ENCODE results near the gene CMKLR1. TPM values are rescaled to one million over a fixed set of nuclear protein-coding genes. Genes with fewer than 3 reads are reported as not detected.

The CMKLR1 gene
- total and polyA plus RNA-seq, 2 experiments from 2014 or later: 0.06 TPM; not detected in 1

DNA sequence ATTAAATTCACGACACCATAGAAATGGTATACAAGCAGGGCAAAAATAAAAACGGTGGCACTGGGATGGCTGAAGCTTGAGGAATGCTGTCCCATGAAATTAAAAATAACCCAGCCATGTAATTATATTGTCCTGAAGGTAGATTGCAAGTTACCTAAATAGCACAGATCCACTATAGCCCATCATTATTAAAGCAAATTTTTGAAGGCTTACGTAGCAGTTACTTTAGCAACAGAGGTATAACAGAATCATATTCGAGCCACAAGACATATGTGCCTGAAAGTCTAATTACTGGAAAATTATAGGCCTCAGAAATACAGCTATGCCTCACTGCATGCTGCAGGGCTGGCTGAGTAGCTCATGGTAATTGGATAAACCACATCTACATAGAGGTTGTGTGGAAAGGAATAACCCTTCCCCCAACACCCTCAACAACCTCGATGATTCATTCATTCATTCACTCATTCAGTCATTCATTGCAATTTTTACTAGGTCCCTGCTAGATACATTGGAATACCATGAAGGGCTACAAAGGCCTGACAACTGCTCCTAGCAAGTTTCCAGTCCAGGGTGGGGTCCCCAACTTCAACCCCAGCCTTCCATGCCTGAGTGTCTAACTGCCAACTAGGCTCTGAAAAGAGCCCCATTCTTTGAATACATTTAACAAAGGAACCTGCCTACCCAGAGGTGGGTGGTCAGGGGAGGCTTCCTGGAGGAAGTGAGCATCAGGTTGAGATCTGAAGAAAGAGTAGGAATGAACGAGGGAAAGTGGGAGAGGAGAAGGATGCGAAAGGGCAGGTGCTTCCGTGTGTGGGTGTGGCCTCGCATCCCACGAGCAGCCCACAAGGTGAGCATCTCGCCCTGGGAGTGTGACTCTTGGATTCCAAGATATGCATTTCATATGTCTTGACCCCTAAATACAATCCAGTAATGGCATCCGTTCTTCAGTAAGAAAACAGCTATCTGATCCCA, 18.0 kb upstream of the CMKLR1 start:
- TF ChIP-seq, protein P1, sequence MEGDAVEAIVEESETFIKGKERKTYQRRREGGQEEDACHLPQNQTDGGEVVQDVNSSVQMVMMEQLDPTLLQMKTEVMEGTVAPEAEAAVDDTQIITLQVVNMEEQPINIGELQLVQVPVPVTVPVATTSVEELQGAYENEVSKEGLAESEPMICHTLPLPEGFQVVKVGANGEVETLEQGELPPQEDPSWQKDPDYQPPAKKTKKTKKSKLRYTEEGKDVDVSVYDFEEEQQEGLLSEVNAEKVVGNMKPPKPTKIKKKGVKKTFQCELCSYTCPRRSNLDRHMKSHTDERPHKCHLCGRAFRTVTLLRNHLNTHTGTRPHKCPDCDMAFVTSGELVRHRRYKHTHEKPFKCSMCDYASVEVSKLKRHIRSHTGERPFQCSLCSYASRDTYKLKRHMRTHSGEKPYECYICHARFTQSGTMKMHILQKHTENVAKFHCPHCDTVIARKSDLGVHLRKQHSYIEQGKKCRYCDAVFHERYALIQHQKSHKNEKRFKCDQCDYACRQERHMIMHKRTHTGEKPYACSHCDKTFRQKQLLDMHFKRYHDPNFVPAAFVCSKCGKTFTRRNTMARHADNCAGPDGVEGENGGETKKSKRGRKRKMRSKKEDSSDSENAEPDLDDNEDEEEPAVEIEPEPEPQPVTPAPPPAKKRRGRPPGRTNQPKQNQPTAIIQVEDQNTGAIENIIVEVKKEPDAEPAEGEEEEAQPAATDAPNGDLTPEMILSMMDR (IDR thresholded peaks at IDR 0.05; ENCODE audit: low read depth, low read length): no peak
- Histone ChIP-seq H3K4me1 (ENCODE audit: low read depth) (no peaks in the 10 kb centered on the region), H3K4me3 (no peak overlapping the region), H3K36me3 (no peaks in the 10 kb centered on the region), H3K27me3 (no peaks in the 10 kb centered on the region), H3K27ac (no peak overlapping the region), H3K9me3 (ENCODE audit: low read depth) (no peaks in the 10 kb centered on the region)
- no peak for DNase-seq (ENCODE audit: low read depth in 1 of 2, low spot score in 1 of 2)

DNA sequence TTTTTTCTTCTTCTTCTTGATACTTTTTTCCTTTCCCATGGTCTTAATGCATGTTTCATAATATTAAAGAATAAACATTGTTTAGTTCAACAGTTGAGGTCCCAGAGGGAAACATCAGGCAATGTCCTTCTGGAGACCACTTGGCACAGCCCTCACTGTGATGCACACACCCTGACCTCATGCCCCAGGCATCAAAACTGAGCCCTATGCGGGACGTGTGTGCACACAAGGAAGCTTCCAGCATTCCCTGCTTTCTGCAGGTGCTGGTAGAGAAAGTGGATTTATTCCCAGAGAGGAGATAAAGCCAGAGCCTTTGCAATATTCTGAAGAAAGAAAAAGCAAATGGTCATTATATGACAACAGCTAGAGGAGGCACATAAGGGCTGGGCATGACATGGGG, 16.0 kb upstream of the CMKLR1 start:
- no peak overlapping the region for H3K4me3 ChIP-seq
- H3K27ac ChIP-seq: no peak overlapping the region
- no peaks in the 10 kb centered on the region for H3K9me3 ChIP-seq (ENCODE audit: low read depth)
- H3K4me1 ChIP-seq (ENCODE audit: low read depth): no peaks in the 10 kb centered on the region
- TF ChIP-seq, protein P1 (IDR thresholded peaks at IDR 0.05; ENCODE audit: low read depth, low read length): no peak
- H3K27me3 ChIP-seq: no peaks in the 10 kb centered on the region
- H3K36me3 ChIP-seq: no peaks in the 10 kb centered on the region
- no peak for DNase-seq (ENCODE audit: low read depth in 1 of 2, low spot score in 1 of 2)

DNA sequence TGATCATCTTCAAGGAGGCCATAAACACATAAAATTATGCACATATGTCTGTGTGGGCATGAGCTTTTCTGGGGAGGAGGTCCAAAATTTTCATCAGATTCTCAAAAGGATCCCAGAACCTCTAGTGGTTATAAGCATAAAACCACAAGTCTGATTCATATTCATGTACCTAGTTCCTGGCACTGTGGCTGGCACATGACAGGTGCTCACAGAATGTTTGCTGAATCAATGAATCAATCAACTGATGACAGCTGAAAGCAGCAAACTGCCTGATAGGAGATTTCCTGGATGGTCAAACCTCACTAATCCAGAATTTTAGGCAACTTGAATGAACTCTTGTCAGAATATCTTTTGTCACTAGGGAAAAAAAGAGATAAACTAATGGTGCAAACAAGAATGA, 13.5 kb upstream of the CMKLR1 start:
- Histone ChIP-seq H3K4me1 (ENCODE audit: low read depth) (no peaks in the 10 kb centered on the region), H3K27me3 (no peaks in the 10 kb centered on the region), H3K9me3 (ENCODE audit: low read depth) (no peaks in the 10 kb centered on the region), H3K4me3 (no peak overlapping the region), H3K27ac (no peak overlapping the region), H3K36me3 (no peaks in the 10 kb centered on the region)
- TF ChIP-seq, protein P1 (IDR thresholded peaks at IDR 0.05; ENCODE audit: low read depth, low read length): no peak
- DNase-seq (ENCODE audit: low read depth in 1 of 2, low spot score in 1 of 2): no peak

DNA sequence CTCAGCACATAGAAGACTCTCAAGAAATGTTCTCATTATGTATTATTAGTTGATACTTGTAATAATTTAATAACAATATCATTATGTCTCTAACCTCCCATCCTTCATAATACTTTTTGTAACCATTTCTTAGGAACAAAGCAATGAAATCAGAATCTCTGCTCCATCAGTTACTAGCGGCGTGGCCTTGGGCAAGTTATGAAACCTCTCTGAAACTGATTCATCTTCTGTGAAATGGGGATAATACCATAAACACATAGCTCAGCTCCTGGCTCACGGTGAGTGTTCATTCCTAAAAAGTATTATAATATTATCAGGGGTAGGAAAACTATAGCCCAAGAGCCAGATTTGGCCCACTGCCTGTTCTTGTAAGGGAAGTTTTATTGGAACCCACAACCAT, 11.4 kb upstream of the CMKLR1 start:
- DNase-seq (ENCODE audit: low read depth in 1 of 2, low spot score in 1 of 2): no peak
- H3K4me3 ChIP-seq: no peak overlapping the region
- H3K36me3 ChIP-seq: no peaks in the 10 kb centered on the region
- TF ChIP-seq, protein P1 (IDR thresholded peaks at IDR 0.05; ENCODE audit: low read depth, low read length): no peak
- H3K27ac ChIP-seq: no peak overlapping the region
- H3K27me3 ChIP-seq: no peaks in the 10 kb centered on the region
- no peaks in the 10 kb centered on the region for H3K9me3 ChIP-seq (ENCODE audit: low read depth)
- no peaks in the 10 kb centered on the region for H3K4me1 ChIP-seq (ENCODE audit: low read depth)

DNA sequence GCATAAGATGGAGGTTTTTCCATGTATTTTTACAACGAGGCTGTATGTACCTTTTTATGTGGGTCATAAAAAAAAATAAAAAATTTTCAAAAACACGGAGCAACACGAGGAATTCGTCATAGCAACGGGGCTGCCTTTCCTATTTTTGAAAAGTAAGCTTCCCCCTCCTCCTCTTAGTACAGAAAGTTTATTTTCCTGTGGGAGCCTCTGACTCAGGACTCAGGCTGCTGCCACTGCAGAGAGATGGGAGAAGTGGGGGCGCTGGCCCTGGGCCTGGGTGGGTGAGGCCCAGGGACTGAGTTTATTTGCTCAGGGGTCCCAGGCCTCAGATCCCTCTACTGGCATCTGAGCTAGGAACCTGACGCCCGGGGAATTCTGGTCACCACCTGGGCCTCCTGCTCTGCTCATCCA, 10.2 kb upstream of the CMKLR1 start:
- no peaks in the 10 kb centered on the region for H3K4me1 ChIP-seq (ENCODE audit: low read depth)
- DNase-seq (ENCODE audit: low read depth in 1 of 2, low spot score in 1 of 2): no peak
- no peak overlapping the region for H3K27ac ChIP-seq
- H3K36me3 ChIP-seq: no peaks in the 10 kb centered on the region
- H3K27me3 ChIP-seq: no peaks in the 10 kb centered on the region
- H3K9me3 ChIP-seq (ENCODE audit: low read depth): no peaks in the 10 kb centered on the region
- H3K4me3 ChIP-seq: no peak overlapping the region
- TF ChIP-seq, protein P1 (IDR thresholded peaks at IDR 0.05; ENCODE audit: low read depth, low read length): no peak
